GM04504 (cell line): ENCODE results near the gene PUS1.
"Not testable (repeated sequence)": the region's sequence is repeated elsewhere in the genome, so short reads cannot be mapped to it uniquely, and the experiment has no call there.

Experiments
- DNase-seq: peaks from one replicate; pipeline ENCODE4 v3.0.0-alpha.2; 2012; ENCODE audit warnings: low read depth

Gene PUS1

DNA sequence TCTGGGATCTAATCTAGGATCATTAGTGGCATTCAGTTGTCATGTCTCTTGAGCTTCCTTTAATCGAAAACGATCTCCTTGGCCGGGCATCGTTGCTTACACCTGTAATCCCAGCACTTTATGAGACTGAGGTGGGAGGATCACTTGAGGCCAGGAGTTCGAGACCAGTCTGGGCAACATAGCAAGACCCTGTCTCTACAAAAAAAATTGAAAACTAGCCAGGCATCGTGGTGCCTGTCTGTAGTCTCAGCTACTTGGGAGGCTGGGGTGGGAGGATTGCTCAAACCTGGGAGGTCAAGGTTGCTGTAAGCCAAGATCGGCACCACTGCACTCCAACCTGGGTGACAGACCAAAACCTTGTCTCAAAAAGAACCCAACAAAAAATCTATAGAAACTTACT is 9.0 kb downstream of the PUS1 start:
- no peak for DNase-seq

DNA sequence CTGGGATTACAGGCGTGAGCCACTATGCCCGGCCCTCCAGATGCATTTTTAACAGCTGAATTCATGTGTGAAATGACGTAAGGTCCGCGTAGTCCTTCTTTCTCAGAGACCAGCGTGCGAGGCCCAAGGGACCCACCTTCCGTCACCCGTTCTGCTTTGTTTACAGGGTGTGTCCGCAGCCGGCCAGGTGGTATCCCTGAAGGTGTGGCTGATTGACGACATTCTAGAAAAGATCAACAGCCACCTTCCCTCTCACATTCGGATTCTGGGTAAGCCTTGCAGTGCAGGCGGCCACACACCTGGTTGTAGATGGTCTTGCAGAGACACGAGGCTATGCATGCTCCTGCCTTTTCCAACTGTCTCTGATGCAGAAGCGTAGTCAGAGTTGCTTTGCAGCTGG is 9.9 kb downstream of the PUS1 start:
- no peak for DNase-seq

DNA sequence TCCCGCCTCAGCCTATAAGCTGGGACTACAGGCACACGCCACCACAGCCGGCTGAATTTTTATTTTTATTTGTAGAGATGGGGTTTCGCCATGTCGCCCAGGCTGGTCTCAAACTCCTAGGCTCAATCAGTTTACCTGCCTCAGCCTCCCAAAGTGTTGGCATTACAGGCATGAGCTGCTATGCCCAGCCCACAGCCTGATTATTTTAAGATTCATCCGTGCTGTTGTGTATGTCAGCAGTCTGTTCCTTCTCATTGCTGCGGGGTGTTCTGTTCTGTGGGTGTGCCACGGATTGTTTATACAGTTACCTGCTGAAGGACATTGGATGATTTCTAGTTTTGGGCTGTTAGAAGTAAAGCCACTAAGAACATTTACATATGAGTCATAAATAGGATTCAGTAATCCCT is 11.1 kb downstream of the PUS1 start:
- no peak for DNase-seq

DNA sequence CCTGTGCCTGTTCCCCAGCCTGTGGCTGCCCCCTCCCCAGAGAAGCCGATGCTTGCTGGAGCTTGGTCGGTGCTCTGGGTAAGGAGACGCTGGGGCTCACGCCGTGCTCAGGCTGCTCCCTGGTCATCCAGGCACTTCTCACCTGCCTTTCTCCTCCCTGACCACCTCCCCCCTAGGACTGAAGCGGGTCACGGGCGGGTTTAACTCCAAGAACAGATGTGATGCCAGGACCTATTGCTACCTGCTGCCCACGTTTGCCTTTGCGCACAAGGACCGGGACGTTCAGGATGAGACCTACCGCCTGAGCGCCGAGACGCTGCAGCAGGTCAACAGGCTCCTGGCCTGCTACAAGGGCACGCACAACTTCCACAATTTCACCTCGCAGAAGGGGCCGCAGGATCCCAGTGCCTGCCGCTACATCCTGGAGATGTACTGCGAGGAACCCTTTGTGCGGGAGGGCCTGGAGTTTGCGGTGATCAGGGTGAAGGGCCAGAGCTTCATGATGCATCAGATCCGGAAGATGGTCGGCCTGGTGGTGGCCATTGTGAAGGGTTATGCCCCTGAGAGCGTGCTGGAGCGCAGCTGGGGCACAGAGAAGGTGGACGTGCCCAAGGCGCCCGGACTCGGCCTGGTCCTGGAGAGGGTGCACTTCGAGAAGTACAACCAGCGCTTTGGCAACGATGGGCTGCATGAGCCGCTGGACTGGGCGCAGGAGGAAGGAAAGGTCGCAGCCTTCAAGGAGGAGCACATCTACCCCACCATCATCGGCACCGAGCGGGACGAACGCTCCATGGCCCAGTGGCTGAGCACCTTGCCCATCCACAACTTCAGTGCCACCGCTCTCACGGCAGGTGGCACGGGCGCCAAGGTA is 12.3 kb downstream of the PUS1 start:
- no peak for DNase-seq

DNA sequence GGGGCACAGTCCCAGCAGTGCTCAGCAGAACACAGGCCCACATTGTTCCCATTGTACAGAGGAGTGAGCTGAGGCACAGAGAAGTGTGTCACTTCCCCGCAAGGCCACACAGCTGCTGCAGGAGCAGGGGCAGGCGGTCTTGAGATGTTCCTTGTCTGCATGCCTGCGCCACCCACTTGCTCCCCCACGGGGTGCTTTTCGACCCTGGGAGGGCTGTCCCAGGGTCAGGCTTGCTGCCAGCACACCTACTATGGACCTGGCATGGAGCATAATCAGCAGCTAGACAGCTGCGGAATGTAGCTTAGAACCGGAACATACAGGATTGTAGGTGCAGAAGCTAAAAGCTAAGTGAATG is 12.9 kb downstream of the PUS1 start:
- DNase-seq, result no peak

DNA sequence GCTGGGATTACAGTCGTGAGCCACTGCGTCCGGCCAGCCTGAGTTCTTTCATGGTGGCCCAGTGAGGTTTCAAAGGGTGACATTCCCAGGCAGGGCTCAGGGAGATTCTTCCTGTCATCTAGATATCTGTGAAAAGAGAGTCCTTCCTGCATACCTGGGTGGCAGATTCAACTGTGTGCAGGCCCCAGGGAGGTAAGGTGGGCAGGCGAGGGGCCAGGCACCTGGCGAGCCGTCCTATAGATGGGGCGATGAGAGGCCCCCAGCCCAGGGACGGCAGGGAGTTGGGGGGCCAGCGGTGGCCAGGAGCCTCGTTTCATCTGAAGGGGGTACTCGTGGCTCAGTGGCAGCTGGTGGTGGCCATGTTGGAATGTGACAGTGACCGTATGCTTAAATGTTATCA is 13.6 kb downstream of the PUS1 start:
- no peak for DNase-seq

DNA sequence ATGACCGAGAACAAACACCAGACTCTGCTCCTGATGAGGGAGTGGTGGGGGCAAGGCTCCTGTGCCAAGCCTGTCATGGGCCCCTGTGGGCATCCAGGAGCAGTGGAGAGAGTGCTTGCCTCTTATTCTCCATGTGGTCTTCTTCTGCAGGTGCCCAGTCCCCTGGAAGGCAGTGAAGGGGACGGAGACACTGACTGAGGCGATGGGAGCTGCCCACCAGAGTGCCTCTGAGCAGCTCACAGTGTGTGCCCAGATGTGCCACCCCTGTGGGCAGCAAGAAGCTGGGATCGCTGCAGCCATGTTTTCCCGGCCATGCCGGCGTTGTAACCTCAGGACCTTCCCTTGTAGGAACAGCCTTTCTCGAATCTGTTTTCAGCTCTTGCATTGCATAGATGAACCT is 14.3 kb downstream of the PUS1 start:
- no peak for DNase-seq

DNA sequence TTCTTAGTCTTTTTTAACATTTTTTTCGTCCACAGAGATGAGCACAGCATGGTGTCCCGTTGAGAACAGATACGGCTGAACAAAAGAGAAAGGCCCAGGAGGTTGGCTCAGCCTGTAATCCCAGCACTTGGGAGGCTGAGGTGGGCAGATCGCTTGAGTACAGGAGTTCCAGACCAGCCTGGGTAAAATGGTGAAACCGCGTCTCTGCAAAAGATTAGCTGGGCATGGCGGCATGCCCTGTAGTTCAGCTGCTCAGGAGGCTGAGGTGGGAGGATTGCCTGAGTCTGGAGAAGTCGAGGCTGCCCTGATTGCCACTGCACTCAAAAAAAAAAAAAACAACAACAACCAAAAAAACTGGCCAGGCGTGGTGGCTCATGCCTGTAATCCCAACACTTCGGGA is 14.8 kb downstream of the PUS1 start:
- no peak for DNase-seq

DNA sequence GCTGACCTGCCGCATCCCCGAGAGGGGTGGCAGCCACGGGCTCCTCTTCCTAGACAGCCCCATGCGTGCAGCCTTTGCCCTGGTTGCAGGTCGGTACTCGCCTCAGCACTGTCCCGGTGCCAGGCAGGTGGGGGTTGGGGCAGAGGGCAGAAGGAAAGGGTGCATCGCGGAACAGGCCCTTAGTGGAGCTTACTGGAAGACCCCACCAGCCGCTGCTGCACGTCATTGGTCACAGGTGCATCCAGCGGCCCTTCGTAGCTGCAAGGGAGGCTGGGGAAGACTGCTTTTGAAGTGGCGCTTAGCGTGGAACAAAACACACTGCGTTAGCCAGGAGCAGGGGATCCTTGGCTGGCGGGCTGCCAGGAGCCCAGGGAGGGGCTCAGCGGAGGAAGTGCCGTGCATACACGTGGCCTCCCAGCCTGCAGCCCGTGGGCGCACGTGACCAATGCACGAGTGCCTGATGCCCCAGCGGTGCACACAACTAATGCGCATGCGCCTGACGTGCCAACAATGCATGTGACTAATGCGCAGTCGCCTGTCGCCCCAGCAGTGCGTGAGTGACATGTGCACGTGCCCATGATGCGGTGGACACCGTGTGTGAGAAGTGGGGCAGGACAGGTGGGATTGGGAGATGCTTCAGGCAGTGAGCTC is 15.7 kb downstream of the PUS1 start:
- DNase-seq, result no peak

DNA sequence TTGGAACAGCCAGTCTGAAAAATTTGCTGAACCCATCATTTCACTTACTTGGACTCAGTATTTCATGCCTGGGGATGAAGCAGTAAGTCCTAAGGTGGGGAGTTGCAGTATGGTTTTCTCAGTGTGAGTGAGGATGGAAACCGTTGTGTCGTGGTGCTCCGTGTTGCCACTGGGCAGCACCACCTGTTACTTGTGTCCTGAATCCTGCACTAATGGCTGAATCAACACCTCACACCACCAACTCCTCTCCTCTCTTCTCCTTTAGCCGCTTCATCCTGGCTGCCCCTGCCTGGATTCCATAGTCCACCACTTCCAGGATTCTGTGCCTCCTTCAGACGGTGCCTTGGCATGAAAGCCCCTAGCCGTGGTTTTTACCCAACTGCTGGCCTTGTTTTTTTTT is 17.7 kb downstream of the PUS1 start:
- no peak for DNase-seq

DNA sequence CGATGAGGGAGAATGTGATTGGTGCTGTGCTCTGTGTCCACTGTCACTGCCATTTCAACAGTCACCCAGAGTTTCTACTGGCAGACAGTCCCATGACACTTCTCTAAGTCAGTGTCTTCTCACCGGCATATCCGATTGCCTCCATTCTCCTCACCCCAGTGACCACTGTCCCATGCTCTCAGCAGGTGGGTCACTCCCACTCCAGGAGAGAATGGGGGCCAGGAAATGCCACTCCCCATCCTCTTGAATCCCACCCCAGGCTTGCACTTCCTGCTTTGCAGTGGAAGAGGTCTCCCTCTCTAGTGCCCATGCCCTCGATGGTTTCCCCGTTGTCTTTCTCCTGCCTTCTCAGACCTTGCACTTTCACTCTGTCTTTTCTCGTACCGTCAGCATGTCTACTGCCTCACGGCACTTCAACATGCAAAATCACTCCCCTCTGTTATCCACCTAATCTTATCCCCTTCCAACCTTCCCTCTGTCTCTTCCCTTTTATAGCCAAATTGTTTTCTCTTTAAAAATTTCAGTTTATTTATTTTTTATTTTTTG is 18.5 kb downstream of the PUS1 start:
- no peak for DNase-seq

DNA sequence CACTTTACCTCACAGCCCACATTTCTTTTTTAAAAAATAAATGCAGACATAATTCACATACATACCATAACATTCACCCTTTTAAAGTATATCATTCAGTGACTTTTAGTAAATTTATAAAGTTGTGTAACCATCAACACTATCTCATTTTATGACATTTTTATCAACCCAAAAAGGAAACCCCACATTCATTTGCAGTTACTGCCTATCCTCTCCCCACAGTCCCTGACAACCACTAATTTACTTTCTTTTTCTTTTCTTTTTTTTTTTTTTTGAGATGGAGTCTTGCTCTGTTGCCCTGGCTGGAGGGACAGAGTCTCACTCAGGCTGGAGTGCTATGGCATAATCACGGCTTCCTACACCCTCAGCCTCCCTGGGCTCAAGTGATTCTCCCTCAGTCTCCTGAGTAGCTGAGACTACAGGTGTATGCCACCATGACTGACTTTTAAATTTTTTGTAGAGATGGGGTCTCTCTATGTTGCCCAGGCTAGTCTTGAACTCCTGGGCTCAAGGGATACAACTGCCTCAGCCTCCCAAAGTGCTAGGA is 19.2 kb downstream of the PUS1 start:
- DNase-seq, result no peak

DNA sequence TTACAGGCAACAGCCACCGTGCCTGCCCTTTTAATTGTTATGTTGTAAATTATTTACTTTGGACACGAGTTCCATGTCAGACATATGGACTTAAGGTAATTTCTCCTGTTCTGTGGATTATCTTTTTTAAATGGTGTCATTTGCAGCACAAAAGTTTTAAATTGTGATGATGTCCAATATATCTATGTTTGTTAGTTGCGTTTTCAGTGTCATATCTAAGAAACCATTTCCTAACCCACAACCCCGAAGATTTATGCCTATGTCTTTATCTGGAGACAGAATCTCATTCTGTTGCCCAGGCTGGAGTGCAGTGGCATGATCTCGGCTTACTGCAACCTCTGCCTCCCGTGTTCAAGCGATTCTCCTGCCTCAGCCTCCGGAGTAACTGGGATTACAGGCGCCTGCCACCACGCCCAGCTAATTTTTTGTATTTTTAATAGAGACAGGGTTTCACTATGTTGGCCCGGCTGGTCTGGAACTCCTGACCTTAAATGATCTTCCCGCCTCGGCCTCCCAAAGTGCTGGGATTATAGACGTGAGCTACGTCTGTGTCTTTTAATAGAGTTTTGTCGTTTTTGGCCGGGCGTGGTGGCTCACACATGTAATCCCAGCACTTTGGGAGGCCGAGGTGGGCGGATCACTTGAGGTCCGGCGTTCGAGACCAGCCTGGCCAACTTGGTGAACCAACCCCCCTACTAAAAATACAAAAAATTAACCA is 19.8 kb downstream of the PUS1 start:
- DNase-seq, result not testable (repeated sequence)

DNA sequence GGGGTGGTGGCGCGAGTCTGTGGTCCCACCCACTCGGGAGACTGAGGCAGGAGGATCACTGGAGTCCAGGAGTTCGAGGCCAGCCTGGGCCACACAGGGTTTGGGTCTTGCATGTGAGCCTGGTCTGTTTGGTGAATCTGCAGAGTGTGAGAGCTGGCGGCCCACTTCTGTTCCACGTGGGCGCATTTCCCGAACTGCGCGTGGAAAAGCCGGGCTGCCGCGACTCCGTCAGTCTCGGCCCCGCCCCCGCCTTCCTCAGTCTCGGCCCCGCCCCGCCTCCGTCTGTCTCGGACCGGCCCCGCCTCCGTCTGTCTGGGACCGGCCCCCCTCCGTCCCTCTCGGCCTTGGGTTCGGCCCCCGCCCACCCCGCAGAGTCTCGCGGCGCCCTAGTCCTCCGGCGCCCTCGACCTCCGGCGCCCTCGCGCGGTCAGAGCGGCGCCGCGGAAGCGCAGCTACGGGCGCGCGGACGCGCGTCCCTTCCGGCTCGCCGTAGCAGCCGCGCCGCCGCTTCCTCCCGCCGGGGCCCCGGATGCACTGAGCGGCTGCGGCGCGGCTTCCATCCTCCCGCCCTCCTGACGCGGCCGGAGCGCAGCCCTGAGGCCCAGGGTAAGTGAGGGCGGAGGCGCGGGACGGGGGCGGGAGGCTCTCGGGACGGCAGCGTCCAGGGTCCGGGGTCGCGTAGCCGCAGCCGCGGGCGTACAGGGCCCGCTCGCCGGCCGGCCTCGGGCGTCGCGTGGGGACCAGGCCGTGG is 20.5 kb downstream of the PUS1 start, which contains the start of gene EP400:
TSS of gene EP400 (plus strand) at position 512 of the 751 bp plus-strand sequence. CDS start 10,678 bp downstream, outside the sequence.
- peak; percentile 91 for DNase-seq

DNA sequence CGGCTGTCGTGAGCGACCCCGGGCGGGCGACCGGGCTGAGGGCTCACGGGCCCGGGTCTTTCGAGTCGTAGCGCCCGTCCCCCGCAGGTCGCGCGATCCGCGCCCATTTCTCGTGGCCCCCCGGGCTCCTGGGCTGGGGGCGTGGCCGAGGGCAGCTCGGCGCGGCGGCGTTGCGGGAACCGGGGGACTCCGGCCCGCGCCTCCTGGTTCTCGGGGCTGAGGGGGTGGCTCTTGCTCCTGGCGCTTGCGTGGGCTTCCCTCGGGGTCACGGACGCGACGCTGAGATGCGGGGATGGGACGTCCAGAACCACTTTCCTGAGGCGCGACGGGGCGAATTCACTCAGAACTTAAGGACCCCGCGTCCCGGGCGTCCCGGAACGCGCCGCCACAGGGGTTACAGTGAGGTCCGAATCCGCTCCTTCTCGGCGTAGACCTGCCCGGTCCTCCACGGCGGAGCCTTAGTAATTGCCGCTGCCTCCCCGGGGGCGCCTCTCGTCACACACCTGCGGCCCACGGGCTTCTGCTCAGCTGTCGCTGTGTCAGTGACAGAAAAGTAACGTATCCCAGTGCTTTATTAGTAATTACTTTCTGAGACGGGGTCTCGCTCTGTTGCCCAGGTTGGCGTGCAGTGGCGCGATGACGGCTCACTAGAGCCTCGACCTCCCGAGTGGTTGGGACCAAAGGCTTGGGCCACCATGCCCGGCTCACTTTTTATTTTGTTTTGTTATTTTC is 21.3 kb downstream of the PUS1 start:
- no peak for DNase-seq

DNA sequence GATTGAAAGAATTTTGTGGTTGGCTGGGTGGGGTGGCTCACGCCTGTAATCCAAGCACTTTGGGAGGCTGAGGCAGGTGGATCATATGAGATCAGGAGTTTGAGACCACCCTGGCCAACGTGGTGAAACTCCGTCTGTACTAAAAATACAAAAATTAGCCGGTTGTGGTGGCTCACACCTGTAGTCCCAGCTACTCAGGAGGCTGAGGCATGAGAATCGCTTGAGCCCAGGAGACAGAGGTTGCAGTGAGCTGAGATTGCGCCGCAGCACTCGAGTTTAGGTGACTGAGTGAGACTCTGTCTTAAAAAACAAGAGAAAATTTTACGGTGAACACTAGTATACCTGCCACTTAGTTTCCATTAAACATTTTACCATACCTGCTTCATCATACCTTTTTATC is 24.7 kb downstream of the PUS1 start:
- not testable (repeated sequence) for DNase-seq

DNA sequence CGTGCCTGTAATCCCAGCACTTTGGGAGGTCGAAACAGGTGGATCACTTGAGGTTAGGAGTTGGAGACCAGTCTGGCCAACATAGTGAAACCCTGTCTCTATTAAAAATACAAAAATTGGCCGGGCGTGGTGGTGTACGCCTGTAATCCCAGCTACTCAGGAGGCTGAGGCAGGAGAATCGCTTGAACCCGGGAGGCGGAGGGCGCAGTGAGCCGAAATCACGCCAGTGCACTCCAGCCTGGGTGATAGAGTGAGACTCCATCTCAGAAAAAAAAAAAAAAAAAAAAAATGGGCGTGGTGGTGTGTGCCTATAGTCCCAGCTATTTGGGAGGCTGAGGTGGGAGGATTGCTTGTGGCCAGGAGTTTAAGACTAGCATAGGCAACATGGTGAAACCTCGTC is 25.4 kb downstream of the PUS1 start:
- DNase-seq, result not testable (repeated sequence)

DNA sequence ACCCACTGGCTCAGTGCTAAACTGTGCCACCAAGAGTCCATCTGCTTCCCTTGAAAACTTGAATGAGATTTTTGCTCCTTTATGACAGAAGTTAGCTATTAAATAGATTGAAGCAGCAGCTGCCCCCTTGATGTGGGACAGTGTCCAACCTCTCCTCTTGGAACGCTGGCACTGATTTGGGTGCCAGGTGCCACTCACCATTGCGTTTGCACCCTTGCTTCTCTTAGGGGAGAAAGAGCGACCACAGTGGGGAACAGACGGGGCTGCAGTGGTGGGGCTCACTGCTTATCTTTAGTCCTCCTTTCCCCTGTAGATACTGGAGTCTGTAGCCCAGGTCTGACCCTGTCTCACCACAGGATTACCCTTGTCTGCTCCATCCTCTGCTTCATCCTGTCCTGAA is 30.0 kb downstream of the PUS1 start:
- DNase-seq, result no peak

DNA sequence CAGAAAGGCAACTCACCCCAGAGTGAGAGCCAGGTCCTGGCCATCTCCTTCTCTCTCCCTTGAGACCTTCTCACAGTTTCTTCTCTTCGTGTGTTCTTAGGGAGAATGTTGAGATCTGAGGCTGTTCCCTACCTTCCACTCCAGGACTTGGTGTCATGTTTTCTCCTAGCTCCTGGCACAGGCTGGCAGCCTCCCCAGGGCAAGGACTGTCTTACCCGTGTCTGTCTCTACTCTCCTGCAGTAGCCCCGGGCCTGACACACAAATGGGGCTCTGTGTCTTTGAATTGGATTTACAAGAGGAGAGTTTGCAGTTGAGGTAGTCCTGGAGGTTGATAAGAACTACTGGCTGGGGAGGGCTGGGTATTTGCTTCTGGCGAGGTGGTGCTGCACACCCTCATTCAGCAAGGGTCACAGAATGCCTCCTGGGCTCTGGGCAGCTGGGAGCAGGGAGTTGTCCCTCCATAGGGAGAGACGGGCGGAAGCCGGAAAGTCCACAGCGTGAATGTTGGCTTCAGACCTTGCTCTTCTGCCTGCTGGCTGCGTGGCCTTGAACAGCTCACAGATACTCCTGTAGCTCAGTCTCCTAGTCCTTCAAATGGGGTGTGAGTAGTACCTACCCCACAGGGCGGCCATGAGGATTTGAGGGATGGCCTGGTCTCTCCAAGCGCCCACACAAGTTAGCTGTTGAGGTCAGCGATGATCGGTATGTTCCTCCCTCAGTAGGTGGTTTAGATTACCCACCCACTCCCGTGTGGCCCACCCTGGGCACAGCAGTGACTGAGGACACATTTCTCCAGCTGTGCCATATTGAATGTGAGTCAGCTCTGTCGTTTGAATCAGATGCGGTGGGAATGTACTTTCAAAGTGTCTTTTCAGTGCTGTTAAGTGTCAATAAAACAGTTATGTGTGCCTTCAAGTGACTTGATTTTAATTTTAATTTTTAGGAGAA is 30.8 kb downstream of the PUS1 start:
- no peak for DNase-seq
